SKM-1 treated with dmso at 0.1 percent for 144 hours (cell line): ENCODE data around the gene ASPSCR1.
"Not testable (repeated sequence)": the region's sequence is repeated elsewhere in the genome, so short reads cannot be mapped to it uniquely, and the experiment has no call there.

Source experiments
- DNase-seq: peaks from one replicate; lab custom pipeline; 2025; ENCODE audit not compliant: unreplicated experiment; lab: John Stamatoyannopoulos, UW

Gene ASPSCR1

GRCh38 chr17:82037092-82037888, 59.9 kb downstream of the ASPSCR1 start, which contains the start of gene DCXR:
TSS of gene DCXR (minus strand) at chr17:82037697. CDS start at chr17:82037682, 15 bp downstream.
- DNase-seq = peak; percentile 96

- DNase-seq = no peak
Observed at GRCh38 chr17:82037889-82038195, 60.4 kb downstream of the ASPSCR1 start.

DNA sequence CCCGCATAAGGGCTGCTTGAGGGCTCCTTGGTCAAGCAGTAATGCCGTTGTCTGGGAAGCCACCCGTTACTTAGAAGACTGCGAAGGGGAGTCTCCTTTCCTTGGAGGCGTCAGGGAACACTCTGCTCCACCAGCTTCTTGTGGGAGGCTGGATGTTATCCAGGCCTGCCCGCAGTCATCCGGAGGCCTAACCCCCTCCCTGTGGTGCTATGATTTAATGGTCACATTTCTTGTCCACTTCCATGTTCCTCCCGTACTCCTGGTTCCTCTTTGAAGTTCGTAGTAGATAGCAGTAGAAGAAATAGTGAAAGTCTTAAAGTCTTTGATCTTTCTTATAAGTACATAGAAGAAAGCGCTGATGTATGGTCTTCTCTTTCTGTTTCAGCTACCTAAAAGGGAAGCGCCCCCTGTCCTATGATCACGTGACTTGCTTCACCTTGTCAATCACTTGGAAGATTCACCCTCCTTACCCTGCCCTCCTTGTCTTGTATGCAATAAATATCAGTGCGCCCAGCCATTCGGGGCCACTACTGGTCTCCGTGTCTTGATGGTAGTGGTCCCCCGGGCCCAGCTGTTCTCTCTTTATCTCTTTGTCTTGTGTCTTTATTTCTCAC, 61.5 kb downstream of the ASPSCR1 start:
- not testable (repeated sequence) for DNase-seq

- DNase-seq = no peak
Observed at GRCh38 chr17:82039695-82040299, 62.4 kb downstream of the ASPSCR1 start.

DNA sequence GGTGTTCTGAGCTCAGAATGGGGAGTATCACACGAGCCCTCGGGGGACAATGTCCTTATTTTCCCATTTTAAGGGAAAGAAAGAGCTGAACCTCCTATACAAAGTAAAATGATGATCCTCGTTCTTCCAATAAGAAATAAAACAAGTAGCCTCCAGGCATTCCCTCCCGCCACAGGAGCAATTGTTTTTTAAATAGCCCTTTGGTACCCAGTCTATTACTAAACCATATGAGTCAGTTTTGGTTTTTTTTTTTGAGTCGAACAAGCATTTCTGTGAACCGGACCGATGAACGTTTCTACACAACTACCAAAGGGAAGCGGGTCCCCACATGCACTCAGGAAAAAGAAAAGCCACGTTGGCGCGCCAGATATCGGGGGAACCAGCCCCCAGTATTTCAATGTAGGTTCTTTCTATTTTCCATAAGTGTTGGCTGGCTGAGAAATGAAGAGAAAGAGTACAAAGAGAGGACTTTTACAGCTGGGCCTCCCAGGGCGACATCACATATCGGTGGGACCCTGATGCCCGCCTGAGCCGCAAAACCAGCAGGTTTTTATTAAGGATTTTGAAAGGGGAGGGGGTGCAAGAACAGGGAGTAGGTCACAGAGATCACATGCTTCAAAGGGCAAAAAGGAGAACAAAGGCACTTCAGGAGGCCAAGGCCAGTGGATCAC, 63.9 kb downstream of the ASPSCR1 start:
- DNase-seq = no peak

GRCh38 chr17:82042649-82043048, 65.2 kb downstream of the ASPSCR1 start:
- DNase-seq = no peak

DNA sequence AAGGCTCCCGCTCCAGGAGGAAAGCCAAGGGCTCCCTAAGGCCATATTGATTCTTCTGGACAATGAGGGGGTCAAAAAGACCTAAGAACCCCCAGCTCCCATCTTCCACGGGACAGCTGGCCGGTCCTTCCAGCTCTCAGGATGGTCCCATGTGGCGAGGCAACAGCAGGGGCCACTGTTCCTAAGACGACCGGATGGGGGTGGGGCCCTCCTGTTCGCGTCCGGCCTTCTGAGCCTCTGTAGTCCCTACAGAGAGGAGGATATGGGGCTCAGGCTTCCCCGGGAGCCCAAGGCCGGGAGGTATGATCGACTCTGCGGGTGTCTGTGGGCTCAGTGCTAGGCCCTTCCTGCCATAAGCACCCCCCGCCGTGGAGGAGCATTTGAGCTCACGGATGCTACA, 66.1 kb downstream of the ASPSCR1 start:
- no peak for DNase-seq

- no peak for DNase-seq
Observed at GRCh38 chr17:82045936-82046484, 68.6 kb downstream of the ASPSCR1 start.

DNA sequence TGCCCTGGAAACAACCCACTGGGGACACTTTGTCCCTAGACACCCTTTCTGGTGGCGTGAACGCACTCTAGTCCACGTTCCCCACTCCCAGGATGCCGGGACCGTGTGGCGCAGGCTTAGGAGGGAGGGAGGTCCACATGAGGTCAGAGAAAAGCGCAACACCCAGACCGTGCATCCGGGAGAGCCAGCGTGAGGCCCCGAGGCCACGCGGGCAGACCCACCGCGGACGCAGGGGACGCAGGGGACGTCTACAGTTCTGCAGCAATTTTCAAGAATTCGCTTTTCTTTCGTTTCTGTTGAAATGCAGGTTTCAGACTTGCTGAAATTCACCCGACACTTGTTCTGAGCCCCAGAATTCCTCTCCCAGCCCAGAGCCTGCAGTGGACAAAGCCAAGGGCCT, 69.5 kb downstream of the ASPSCR1 start:
- no peak for DNase-seq

- no peak for DNase-seq
Observed at GRCh38 chr17:82047379-82047778, 70.0 kb downstream of the ASPSCR1 start.

DNA sequence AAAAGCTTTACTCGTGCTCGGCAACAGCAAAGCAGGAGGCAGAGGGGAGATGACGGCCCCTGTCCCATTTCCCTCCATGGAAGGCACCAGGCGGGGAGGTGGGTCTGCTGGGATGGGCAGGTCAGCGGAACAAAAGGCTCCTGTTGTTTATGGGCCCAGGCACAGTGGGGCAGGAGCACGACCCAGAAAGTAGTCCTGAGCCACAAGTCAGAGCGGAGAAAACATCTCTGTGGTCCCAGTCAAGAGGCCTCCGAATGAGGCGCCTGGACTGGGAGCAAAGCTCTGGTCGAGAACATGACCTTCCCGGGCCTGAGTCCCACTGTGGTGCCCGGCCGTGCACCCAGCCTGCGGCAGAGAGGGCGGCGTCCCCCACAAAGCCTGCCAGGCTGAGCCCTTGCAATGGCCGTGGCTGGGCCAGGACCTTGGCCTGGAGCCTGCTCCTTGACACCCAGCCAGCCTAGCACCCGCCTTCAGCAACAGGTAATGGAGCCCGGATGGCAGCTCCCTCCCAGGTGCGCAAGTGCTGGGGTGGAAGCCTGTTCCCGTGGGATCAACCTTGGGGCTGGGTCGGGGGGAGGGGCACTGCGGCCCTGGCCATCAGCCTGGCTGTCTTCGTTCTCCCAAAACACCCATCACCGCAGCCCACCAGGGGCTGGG, 70.6 kb downstream of the ASPSCR1 start:
- no peak for DNase-seq

- DNase-seq = no peak
Observed at GRCh38 chr17:82048571-82048971, 71.1 kb downstream of the ASPSCR1 start.

DNA sequence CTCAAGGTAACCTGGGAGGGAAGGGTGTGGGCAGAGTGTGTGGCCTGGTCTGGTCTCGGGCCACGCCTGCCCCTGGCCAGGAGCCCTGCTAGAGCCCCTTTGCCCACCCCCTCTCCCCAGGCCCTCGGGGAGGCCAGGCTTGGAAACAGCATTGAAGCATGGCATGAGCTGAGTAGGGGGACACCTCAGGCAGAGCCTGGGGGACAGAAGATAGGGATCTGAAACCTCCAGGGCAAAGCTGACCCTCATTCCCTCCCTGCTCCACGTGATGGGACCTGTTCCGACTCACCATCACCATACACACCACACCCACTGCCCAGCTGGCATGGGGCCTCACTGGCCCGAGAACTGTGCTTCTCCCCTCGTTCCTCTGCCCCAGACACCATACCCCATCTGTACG, 71.7 kb downstream of the ASPSCR1 start:
- no peak for DNase-seq

DNA sequence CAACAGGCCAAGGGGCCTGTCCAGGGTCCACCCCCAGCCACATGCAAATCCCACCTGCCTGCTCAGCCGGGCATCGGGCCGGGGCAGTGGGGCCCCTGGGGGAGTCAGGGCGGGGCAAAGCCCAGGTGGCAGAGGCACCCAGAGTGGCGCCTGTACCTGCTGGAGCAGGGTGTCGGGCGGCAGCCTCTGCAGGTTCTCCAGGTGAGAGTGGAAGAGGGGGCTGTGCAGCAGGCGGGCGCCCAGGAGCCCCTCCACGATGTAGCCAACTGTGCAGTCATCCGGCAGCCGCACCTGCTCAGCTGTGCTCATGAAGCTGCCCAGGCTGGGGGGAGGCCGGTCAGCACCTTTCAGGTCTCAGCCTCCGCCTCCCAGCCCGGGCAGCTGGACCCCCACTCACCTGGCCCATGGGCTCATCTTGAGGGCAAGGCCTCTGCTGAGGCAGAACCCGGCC, 72.1 kb downstream of the ASPSCR1 start:
- DNase-seq = no peak

DNA sequence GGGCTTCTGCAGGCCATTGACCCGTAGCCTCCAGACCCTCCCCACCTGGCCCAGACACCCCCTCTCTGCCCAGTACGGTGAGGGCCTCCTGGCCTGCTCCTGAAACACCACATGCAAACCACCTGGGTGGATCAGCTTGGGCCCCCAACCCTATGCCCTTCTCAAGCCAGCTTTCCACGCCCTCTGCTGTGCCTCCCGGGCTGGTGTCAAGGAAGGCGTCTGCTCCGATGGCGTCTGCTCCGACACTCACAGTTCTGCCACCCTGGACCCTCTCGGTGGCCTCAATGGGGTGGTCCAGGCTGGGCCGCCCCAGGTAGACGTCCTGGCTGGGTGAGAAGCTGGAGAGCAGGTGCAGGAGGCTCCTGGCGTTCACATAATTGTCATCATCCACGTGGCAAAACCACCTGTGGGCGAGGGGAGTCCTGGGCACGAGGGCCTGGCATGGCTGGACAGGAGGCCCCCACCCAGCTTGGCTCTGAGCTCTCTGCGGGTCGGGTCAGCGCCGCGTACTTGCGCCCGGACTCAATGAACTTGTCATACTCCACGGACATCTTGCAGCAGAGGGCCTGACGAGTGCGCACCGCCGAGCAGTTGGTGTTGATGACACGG, 72.8 kb downstream of the ASPSCR1 start:
- no peak for DNase-seq

DNA sequence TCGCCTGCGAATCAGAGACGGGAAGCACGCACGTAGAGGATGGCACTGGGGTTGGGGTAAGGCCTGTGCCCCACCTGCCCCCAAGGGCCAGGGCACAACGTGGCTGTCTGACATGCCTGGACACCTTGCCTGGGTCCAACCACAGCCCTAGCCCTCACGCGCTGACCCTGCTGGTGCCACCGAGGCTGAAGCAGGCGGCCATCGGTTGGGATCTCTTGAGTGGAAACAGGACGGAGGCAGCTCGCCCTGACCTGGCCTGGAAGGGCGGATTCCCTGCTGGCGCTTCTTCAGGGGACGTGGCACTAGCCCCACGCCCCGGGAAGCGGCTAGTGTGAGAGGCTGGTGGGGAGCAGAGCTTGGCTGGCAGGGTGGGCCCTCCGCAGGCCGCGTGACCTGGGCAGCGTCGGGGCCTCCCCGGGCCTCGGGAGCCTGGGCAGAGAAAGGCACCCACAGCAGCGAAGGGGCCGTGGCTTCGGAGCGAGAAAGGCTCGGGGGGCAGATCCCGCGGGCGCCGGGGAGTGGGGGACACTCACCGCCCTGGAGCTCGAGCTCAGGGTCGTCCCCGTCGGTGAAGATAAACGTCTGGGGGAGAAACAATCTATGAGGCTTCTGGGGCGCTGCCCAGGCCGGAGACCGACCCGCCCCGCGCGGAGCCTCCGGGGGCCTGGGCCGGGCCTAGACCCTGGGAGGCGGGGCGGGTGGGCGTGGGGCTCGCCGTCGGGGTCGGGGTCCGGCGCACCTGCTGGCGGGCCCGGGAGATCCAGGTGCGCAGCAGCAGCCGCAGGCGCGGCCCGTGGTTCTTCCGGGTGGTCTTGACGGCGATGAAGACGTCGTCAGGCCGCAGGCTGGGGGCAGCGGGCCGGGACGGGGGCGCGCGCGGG, 73.6 kb downstream of the ASPSCR1 start:
- no peak for DNase-seq

- DNase-seq = peak; percentile 53
Observed at GRCh38 chr17:82051776-82052637, 74.6 kb downstream of the ASPSCR1 start, which contains the start of the genes GPS1 and RFNG. TSS of gene GPS1 (plus strand) at chr17:82051898. CDS start at chr17:82051932, 34 bp downstream. TSS of gene RFNG (minus strand) at chr17:82051811. CDS start at chr17:82051766, 45 bp downstream.

GRCh38 chr17:82052638-82053059, 75.2 kb downstream of the ASPSCR1 start:
- DNase-seq = no peak
